Hepatocyte (in vitro differentiated cells): ENCODE measurements around the gene ARHGEF12.

Experiments
- EZH2 ChIP-seq: fragments of 200-600 bp; sonication (generic); IDR thresholded peaks from 2 replicates; pipeline ENCODE4 v1.6.1; 2016; ENCODE audit warnings: antibody characterized with exemption, mild to moderate bottlenecking, borderline replicate concordance
- EZH2phosphoT487 ChIP-seq: fragments of 200-600 bp; sonication (generic); IDR thresholded peaks from one replicate; pipeline ENCODE4 v1.6.1; 2018; ENCODE audit warnings: antibody characterized with exemption, mild to moderate bottlenecking, low read depth, moderate library complexity; ENCODE audit not compliant: unreplicated experiment, severe bottlenecking
- TF ChIP-seq, protein P1 (sequence below): fragments of 200-600 bp; sonication (generic); IDR thresholded peaks from 2 replicates; pipeline ENCODE4 v1.5.1; 2016; ENCODE audit warnings: antibody characterized with exemption, mild to moderate bottlenecking; ENCODE audit not compliant: poor library complexity

- TF ChIP-seq, protein P1, sequence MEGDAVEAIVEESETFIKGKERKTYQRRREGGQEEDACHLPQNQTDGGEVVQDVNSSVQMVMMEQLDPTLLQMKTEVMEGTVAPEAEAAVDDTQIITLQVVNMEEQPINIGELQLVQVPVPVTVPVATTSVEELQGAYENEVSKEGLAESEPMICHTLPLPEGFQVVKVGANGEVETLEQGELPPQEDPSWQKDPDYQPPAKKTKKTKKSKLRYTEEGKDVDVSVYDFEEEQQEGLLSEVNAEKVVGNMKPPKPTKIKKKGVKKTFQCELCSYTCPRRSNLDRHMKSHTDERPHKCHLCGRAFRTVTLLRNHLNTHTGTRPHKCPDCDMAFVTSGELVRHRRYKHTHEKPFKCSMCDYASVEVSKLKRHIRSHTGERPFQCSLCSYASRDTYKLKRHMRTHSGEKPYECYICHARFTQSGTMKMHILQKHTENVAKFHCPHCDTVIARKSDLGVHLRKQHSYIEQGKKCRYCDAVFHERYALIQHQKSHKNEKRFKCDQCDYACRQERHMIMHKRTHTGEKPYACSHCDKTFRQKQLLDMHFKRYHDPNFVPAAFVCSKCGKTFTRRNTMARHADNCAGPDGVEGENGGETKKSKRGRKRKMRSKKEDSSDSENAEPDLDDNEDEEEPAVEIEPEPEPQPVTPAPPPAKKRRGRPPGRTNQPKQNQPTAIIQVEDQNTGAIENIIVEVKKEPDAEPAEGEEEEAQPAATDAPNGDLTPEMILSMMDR: no peak
- TF ChIP-seq EZH2phosphoT487 (no peak), EZH2 (no peak)
These were observed 185.0 kb downstream of the ARHGEF12 start for GRCh38 chr11:120521176-120521575.
